ENCODE results near the gene SEC14L2. TPM values are rescaled to one million over a fixed set of nuclear protein-coding genes. Genes with fewer than 3 reads are reported as not detected.
"Not testable (repeated sequence)": the region's sequence is repeated elsewhere in the genome, so short reads cannot be mapped to it uniquely, and the experiment has no call there.

SEC14L2 gene
- polyA plus RNA-seq, 3 donors from 2014 or later: 0.23 to 1.6 TPM; not detected in 1

DNA sequence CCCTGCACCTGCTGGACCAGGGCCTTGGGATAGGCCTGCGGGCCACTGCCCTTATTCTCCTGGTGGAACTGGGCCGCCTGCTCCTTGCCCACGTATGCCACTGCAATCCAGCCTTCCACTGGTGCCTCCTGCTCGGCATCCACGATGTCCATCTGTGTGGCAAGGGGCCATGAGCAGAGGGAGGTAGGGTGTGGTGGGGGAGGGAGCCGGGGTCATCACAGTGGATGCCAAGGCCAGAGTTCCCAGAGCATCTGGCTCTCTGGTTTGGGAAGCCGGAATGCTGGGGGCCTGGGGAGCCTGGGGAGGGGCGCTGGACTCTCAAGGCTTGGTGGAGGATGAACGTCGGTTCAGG is 10.2 kb upstream of the SEC14L2 start:
- Mint-ChIP-seq H3K4me1 (peaks cover 0 to 8% of the 10 kb centered on the region in 2 donors), H3K4me3 (peak overlapping the region; percentile 70 to 86 (median 79)), H3K27ac (peak overlapping the region in 3 of 6 donors; percentile 32 to 83 (median 57)), H3K27me3 (ENCODE audit: low read depth in 3 of 3) (peaks cover 2 to 4% (median 4%) of the 10 kb centered on the region in 3 donors), H3K36me3 (peaks cover 0 to 3% (median 0%) of the 10 kb centered on the region in 3 donors), H3K9me3 (no peaks in the 10 kb centered on the region)
- no peak for DNase-seq

DNA sequence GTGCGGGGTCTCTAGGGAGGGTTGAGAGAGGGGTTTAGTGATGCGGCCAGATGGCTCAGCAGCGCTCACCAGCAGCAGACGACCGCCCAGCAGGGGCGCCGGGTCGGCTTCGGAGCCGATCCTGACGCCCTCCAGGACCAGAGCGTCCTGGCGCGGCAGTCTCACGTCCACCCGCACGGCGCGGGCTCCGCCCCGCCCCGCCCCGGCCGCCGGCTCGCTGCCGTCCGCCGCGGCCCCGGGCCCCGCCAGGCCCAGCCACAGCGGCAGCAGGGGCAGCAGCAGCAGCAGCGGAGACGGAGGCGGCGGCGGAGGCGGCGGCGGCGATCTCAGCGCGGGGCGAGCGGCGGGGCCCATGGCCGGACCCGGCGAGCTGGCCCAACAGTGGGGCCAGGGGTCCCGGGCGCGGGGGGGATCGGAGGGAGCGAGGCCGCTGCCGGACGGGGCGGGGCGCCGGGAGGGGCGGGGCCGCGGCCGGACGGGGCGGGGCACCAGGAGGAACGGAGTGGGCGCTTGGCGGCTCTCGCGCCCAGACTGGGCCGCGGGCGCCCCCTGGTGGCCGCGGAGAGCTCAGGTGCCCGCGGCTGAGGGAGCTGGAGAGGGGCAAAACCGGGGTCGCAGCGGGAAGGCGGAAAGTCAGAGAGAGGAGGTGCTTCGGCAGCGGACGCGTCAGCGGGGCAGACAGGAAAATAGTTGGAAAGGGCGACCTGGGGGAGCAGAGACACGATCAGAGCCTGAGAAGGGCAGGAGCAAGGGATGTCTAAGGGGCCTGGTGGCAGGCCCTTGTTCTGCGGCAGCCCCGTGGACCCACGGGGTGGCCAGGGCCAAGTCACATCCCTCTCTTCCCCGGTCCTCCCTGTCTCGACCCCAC is 9.6 kb upstream of the SEC14L2 start, which contains the start of gene RNF215:
Gene RNF215, minus strand, starts transcription at position 452 of the 868 bp plus-strand sequence. Its CDS starts 98 bp downstream, at position 354.
- peak; percentile 84 to 86 (median 84) for DNase-seq
- peaks cover 0 to 3% (median 0%) of the 10 kb centered on the region in 3 donors for H3K36me3 Mint-ChIP-seq
- H3K27ac Mint-ChIP-seq: peak within 1 kb of the TSS in 5 of 6 donors; percentile 44 to 85 (median 59)
- H3K4me1 Mint-ChIP-seq: peaks cover 0 to 8% of the 10 kb centered on the region in 2 donors
- peaks cover 2 to 4% (median 3%) of the 10 kb centered on the region in 3 donors for H3K27me3 Mint-ChIP-seq (ENCODE audit: low read depth in 3 of 3)
- no peaks in the 10 kb centered on the region for H3K9me3 Mint-ChIP-seq
- H3K4me3 Mint-ChIP-seq: peak within 1 kb of the TSS; percentile 71 to 86 (median 79)

GRCh38 chr22:30390974-30391691 is 5.7 kb upstream of the SEC14L2 start:
- Mint-ChIP-seq H3K27ac (peak overlapping the region in 3 of 6 donors; percentile 29 to 84 (median 64)), H3K4me3 (no peak overlapping the region), H3K4me1 (peaks cover 6 to 8% of the 10 kb centered on the region in 2 donors), H3K9me3 (no peaks in the 10 kb centered on the region), H3K36me3 (no peaks in the 10 kb centered on the region), H3K27me3 (ENCODE audit: low read depth in 3 of 3) (peaks cover 0 to 17% (median 8%) of the 10 kb centered on the region in 3 donors)
- DNase-seq: peak; percentile 59 to 72 (median 61)

DNA sequence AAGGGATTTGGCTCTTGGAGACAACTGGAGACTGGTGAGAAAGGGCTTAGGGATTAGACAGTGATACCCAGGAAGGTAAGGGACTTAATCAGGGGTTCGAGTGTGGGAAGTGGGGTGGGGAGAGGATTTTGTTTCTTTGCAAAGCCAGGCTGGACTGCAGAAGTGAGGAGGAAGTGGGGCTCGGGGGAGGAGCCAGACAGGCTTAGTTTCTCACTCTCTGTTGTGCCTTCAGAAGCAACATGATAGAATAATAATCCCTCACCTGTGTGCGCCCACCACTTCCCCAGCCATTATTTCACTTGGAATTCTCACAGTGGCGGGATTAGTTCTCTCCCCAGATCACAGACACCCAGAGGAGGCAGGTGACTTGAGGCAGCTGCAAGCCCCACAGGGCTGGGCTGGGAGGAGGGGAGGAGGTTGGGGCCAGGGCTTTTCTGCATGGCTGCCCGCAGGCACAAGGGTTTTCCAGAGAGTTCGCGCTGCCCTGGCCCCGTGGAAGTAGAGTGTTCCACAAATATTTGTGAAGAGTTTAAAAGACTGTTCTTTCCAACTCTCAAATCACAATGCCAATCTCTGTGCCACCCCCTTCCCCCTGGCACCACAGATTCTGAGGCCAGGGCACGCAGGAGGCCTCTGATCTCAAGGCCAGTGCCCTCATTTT is 4.0 kb upstream of the SEC14L2 start:
- H3K9me3 Mint-ChIP-seq: no peaks in the 10 kb centered on the region
- H3K4me3 Mint-ChIP-seq: no peak overlapping the region
- H3K4me1 Mint-ChIP-seq: peaks cover 4 to 12% of the 10 kb centered on the region in 2 donors
- no peak for DNase-seq
- peaks cover 1 to 22% (median 8%) of the 10 kb centered on the region in 3 donors for H3K27me3 Mint-ChIP-seq (ENCODE audit: low read depth in 3 of 3)
- H3K36me3 Mint-ChIP-seq: no peaks in the 10 kb centered on the region
- no peak overlapping the region for H3K27ac Mint-ChIP-seq

DNA sequence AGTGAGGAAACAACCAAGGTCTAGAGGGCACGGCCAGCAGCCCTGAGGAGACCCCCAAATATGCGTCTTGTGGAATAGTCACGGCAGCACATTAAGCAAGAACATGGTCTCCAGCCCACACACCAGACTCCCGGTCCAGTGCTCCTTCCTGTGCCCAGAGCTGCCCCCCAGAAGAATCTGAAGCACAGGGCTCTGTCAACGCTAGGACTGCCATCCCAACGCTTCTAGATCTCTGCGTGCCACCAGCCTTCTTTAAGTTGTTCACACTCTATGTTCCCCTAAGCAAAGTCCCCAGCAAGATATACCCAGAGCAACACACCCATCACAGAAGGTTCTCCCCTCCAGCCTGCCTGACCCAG is 3.5 kb upstream of the SEC14L2 start:
- peaks cover 9 to 17% of the 10 kb centered on the region in 2 donors for H3K4me1 Mint-ChIP-seq
- no peak overlapping the region for H3K27ac Mint-ChIP-seq
- H3K36me3 Mint-ChIP-seq: no peaks in the 10 kb centered on the region
- H3K4me3 Mint-ChIP-seq: no peak overlapping the region
- no peaks in the 10 kb centered on the region for H3K9me3 Mint-ChIP-seq
- no peak for DNase-seq
- H3K27me3 Mint-ChIP-seq (ENCODE audit: low read depth in 3 of 3): peaks cover 7 to 22% (median 8%) of the 10 kb centered on the region in 3 donors

DNA sequence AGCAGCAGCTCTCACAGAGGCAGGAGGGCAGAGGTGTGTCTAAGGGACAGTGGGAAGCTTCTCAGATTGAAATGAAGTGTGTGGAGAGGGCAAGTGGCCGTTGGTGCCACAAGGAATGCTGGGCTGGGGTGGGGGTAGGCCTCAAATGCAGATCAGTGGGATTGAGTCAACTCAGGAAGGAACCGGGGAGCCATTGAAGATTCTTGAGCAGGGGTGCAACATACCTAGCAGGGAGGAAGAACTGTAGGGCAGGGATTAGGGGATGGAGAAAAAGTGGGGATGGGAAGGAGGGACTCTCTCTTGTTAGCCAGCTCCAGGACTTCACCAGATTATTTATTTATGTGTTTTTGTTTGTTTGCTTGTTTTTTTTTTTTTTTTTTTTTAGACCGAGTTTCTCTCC is 2.9 kb upstream of the SEC14L2 start:
- peaks cover 9 to 27% (median 11%) of the 10 kb centered on the region in 3 donors for H3K27me3 Mint-ChIP-seq (ENCODE audit: low read depth in 3 of 3)
- no peak overlapping the region for H3K4me3 Mint-ChIP-seq
- peaks cover 15 to 23% of the 10 kb centered on the region in 2 donors for H3K4me1 Mint-ChIP-seq
- no peaks in the 10 kb centered on the region for H3K36me3 Mint-ChIP-seq
- no peak for DNase-seq
- H3K9me3 Mint-ChIP-seq: no peaks in the 10 kb centered on the region
- H3K27ac Mint-ChIP-seq: no peak overlapping the region

DNA sequence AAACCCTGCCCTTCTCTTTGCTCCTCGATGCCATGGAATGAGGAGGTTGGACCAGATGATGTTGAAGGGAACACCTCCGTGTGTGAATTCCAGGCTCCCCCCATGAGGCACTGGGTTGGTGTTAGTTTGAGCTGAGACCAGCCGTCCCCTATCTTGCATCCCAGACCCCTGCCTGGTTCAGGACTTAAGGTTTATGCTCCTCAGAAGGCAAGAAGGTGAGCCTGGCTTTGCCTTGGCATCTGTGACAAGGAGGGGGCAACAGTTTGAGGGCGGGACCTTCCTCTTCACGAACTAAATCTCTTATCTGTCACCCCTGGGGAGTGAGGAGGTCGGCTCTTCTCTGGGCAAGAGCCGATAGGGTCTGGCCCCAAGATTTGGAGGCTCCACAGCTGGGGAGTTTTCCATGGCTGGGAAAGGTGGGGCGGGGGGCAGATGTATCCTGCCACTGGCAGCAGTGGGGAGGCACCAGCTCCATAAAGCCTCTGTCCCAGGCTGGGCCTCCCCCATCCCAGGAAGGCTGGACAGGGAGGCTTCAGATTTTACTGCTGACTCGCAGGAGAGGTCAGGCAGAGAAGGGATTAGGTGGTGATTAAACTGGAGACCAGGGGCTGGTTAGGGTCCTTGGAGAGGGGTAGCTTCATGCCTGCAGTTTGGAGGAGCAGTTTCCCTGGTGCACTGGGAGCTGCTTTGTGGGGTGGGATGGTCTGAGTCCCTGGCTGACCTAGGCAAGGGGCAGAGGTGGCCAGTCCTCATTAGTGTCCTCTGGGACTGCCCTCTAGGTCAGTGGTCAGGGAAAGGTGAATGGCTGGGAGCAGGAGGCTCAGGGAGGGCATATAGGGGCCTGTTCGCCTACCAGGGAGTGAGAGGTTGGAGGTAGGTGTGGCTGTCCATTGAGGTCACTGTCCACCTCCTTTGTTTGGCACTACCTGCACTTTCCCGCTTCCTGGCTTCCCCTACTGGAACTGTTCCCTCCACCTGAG is 1.1 kb downstream of the SEC14L2 start:
- Mint-ChIP-seq H3K4me3 (peak overlapping the region in 3 of 5 donors; percentile 40 to 45 (median 44)), H3K4me1 (peaks cover 17 to 25% of the 10 kb centered on the region in 2 donors), H3K9me3 (no peaks in the 10 kb centered on the region), H3K36me3 (no peaks in the 10 kb centered on the region), H3K27me3 (ENCODE audit: low read depth in 3 of 3) (peaks cover 9 to 35% (median 16%) of the 10 kb centered on the region in 3 donors), H3K27ac (no peak overlapping the region)
- no peak for DNase-seq

GRCh38 chr22:30398685-30399680 is 2.2 kb downstream of the SEC14L2 start:
- H3K36me3 Mint-ChIP-seq: no peaks in the 10 kb centered on the region
- H3K4me1 Mint-ChIP-seq: peaks cover 17 to 25% of the 10 kb centered on the region in 2 donors
- H3K9me3 Mint-ChIP-seq: no peaks in the 10 kb centered on the region
- H3K4me3 Mint-ChIP-seq: peak overlapping the region in 1 of 5 donors; percentile 27
- peaks cover 9 to 38% (median 16%) of the 10 kb centered on the region in 3 donors for H3K27me3 Mint-ChIP-seq (ENCODE audit: low read depth in 3 of 3)
- no peak overlapping the region for H3K27ac Mint-ChIP-seq
- DNase-seq: no peak

- peaks cover 9 to 36% (median 16%) of the 10 kb centered on the region in 3 donors for H3K27me3 Mint-ChIP-seq (ENCODE audit: low read depth in 3 of 3)
- no peak for DNase-seq
- H3K4me1 Mint-ChIP-seq: peaks cover 17 to 25% of the 10 kb centered on the region in 2 donors
- no peaks in the 10 kb centered on the region for H3K36me3 Mint-ChIP-seq
- no peak overlapping the region for H3K4me3 Mint-ChIP-seq
- no peaks in the 10 kb centered on the region for H3K9me3 Mint-ChIP-seq
- H3K27ac Mint-ChIP-seq: no peak overlapping the region
Measured at GRCh38 chr22:30399718-30400117, 2.9 kb downstream of the SEC14L2 start.

- H3K27me3 Mint-ChIP-seq (ENCODE audit: low read depth in 3 of 3): peaks cover 9 to 33% (median 16%) of the 10 kb centered on the region in 3 donors
- no peak overlapping the region for H3K27ac Mint-ChIP-seq
- no peaks in the 10 kb centered on the region for H3K36me3 Mint-ChIP-seq
- no peaks in the 10 kb centered on the region for H3K9me3 Mint-ChIP-seq
- H3K4me3 Mint-ChIP-seq: no peak overlapping the region
- DNase-seq: no peak
- H3K4me1 Mint-ChIP-seq: peaks cover 17 to 25% of the 10 kb centered on the region in 2 donors
Measured at GRCh38 chr22:30400159-30400558, 3.3 kb downstream of the SEC14L2 start.

DNA sequence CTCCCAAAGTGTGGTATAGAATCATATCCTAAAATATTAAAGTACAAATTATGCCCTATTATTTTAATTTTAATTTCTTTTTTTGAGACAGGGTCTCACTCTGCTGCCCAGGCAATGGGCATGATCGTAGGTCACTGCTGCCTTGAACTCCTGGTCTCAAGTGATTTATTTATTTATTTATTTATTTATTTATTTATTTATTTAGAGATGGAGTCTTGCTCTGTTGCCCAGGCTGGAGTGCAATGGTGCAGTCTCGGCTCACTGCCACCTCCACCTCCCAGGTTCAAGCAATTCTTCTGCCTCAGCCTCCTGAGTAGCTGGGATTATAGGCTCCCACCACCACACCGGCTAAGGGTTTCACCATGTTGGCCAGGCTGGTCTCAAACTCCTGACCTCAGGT is 4.2 kb downstream of the SEC14L2 start:
- H3K4me3 Mint-ChIP-seq, H3K27ac Mint-ChIP-seq, H3K36me3 Mint-ChIP-seq, H3K9me3 Mint-ChIP-seq, DNase-seq: not testable (repeated sequence)
- Mint-ChIP-seq H3K27me3 (ENCODE audit: low read depth in 3 of 3) (peaks cover 6 to 25% (median 16%) of the 10 kb centered on the region in 3 donors), H3K4me1 (peaks cover 17 to 20% of the 10 kb centered on the region in 2 donors)
